ENCODE data around the gene ZSCAN5A. TPM values are rescaled to one million over a fixed set of nuclear protein-coding genes. Genes with fewer than 3 reads are reported as not detected.
"Not testable (repeated sequence)": the region's sequence is repeated elsewhere in the genome, so short reads cannot be mapped to it uniquely, and the experiment has no call there.

Gene ZSCAN5A
- total and polyA plus RNA-seq, 2 of the 13 experiments (the other 11 are each of a cell fraction or from before 2014, with no cell fraction given) = 9.5 to 17.8 TPM

DNA sequence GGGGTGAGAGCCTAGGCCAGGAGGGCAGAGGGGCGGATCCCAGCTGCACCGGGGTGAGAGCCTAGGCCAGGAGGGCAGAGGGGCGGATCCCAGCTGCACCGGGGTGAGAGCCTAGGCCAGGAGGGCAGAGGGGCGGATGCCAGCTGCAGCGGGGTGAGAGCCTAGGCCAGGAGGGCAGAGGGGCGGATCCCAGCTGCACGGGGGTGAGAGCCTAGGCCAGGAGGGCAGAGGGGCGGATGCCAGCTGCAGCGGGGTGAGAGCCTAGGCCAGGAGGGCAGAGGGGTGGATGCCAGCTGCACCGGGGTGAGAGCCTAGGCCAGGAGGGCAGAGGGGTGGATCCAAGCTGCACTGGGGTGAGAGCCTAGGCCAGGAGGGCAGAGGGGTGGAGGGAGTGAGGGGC is 138.3 kb downstream of the ZSCAN5A start:
- H3K9me3 ChIP-seq (ENCODE audit: low read length); H2AFZ ChIP-seq (ENCODE audit: low read length); FAIRE-seq; DNase-seq (ENCODE audit: low spot score); BruUV-seq (replicated peaks); CTCF ChIA-PET (ENCODE audit: low intra/inter-chr PET ratio, low total read pairs); H3K4me3 ChIP-seq (replicated peaks in 1 of 3; ENCODE audit: insufficient read depth in 1 of 3, low read depth in 2 of 3, low read length in 3 of 3); intact Hi-C loops (cut with micrococcal nuclease; ENCODE audit: unreplicated experiment); H3K9ac ChIP-seq (ENCODE audit: insufficient read depth, low read depth, low read length); ATAC-seq; H4K20me1 ChIP-seq (ENCODE audit: insufficient read depth, low read length); H3K4me2 ChIP-seq (ENCODE audit: low read depth, low read length); H3K27ac ChIP-seq (ENCODE audit: extremely low read length, insufficient read depth, low read length); H3K79me2 ChIP-seq (ENCODE audit: insufficient read depth, low read length); in situ Hi-C loops (cut with HindIII; ENCODE audit: extremely low pct_ligation_motif_present, low pct_unique_long_range_greater_than_20kb); H3K36me3 ChIP-seq (replicated peaks in 1 of 2; ENCODE audit: control insufficient read depth in 1 of 2, insufficient read depth in 2 of 2, low read length in 2 of 2): not testable (repeated sequence)
- POLR2A ChIA-PET = interaction anchor here (5.0 kb wide), 1 partner anchor 34 kb away, joined by 26 read pairs; no protein-coding TSS in a partner anchor
- Histone ChIP-seq H3K27me3 (ENCODE audit: control insufficient read depth in 1 of 2, insufficient read depth in 2 of 2, low read length in 2 of 2) (peaks cover 0 to 16% of the 10 kb centered on the region in 2 experiments; a peak in 3 of 5 replicates), H3K4me1 (ENCODE audit: insufficient read depth, low read length) (peaks cover 30% of the 10 kb centered on the region)
- 28% methylated on average over 9 of the region's 11 CpGs for WGBS (ENCODE audit: low lambda C conversion rate)
- TF ChIP-seq HNRNPL (IDR thresholded peaks at IDR 0.05; ENCODE audit: low read depth, low read length) = peak; percentile 65; the same call in 1 of the 2 replicates

GRCh38 chr19:56175861-56176307 is 138.8 kb downstream of the ZSCAN5A start, which contains the start of gene GALP:
GALP (plus strand) TSS chr19:56176008; CDS start chr19:56177109, 1,101 bp downstream.
- CTCF ChIA-PET (ENCODE audit: low intra/inter-chr PET ratio, low total read pairs); in situ Hi-C loops (cut with HindIII; ENCODE audit: extremely low pct_ligation_motif_present, low pct_unique_long_range_greater_than_20kb); H2AFZ ChIP-seq (ENCODE audit: low read length); BruUV-seq (replicated peaks); H3K79me2 ChIP-seq (ENCODE audit: insufficient read depth, low read length); FAIRE-seq; H3K9ac ChIP-seq (ENCODE audit: insufficient read depth, low read depth, low read length); H4K20me1 ChIP-seq (ENCODE audit: insufficient read depth, low read length); intact Hi-C loops (cut with micrococcal nuclease; ENCODE audit: unreplicated experiment); H3K9me3 ChIP-seq (ENCODE audit: low read length); ATAC-seq; H3K36me3 ChIP-seq (replicated peaks in 1 of 2; ENCODE audit: control insufficient read depth in 1 of 2, insufficient read depth in 2 of 2, low read length in 2 of 2); DNase-seq (ENCODE audit: low spot score); H3K27ac ChIP-seq (ENCODE audit: extremely low read length, insufficient read depth, low read length): not testable (repeated sequence)
- Histone ChIP-seq H3K4me3 (replicated peaks in 1 of 3; ENCODE audit: insufficient read depth in 1 of 3, low read depth in 2 of 3, low read length in 3 of 3) (peak within 1 kb of the TSS in 1 of 3 experiments; percentile 37; a peak in 1 of 6 replicates), H3K4me2 (ENCODE audit: low read depth, low read length) (peak within 1 kb of the TSS; percentile 60), H3K27me3 (ENCODE audit: control insufficient read depth in 1 of 2, insufficient read depth in 2 of 2, low read length in 2 of 2) (peaks cover 0 to 16% of the 10 kb centered on the region in 2 experiments; a peak in 3 of 5 replicates), H3K4me1 (ENCODE audit: insufficient read depth, low read length) (peaks cover 34% of the 10 kb centered on the region)
- peak; percentile 73; the same call in 1 of the 2 replicates for TF ChIP-seq HNRNPL (IDR thresholded peaks at IDR 0.05; ENCODE audit: low read depth, low read length)
- WGBS (ENCODE audit: low lambda C conversion rate) = 37% methylated on average over 13 of the region's 15 CpGs
- POLR2A ChIA-PET = interaction anchor here (5.0 kb wide), 1 partner anchor 33 kb away, joined by 26 read pairs; no protein-coding TSS in a partner anchor

All from HepG2 (cell line).